ENCODE data around the gene MAGEA8. TPM values are rescaled to one million over a fixed set of nuclear protein-coding genes. Genes with fewer than 3 reads are reported as not detected.
"Not testable (repeated sequence)": the region's sequence is repeated elsewhere in the genome, so short reads cannot be mapped to it uniquely, and the experiment has no call there.

MAGEA8 gene
- polyA plus RNA-seq, 4 donors: 0.13 to 0.47 (median 0.30) TPM

- DNase-seq (ENCODE audit: low read depth in 4 of 4, low spot score in 2 of 4): no peak
These were observed 23.1 kb downstream of the MAGEA8 start for GRCh38 chrX:149903889-149904748.

- DNase-seq (ENCODE audit: low read depth in 4 of 4, low spot score in 2 of 4): no peak
These were observed 27.3 kb downstream of the MAGEA8 start for GRCh38 chrX:149908308-149908707.

- no peak for DNase-seq (ENCODE audit: low read depth in 4 of 4, low spot score in 2 of 4)
These were observed 27.7 kb downstream of the MAGEA8 start for GRCh38 chrX:149908727-149909126.

DNA sequence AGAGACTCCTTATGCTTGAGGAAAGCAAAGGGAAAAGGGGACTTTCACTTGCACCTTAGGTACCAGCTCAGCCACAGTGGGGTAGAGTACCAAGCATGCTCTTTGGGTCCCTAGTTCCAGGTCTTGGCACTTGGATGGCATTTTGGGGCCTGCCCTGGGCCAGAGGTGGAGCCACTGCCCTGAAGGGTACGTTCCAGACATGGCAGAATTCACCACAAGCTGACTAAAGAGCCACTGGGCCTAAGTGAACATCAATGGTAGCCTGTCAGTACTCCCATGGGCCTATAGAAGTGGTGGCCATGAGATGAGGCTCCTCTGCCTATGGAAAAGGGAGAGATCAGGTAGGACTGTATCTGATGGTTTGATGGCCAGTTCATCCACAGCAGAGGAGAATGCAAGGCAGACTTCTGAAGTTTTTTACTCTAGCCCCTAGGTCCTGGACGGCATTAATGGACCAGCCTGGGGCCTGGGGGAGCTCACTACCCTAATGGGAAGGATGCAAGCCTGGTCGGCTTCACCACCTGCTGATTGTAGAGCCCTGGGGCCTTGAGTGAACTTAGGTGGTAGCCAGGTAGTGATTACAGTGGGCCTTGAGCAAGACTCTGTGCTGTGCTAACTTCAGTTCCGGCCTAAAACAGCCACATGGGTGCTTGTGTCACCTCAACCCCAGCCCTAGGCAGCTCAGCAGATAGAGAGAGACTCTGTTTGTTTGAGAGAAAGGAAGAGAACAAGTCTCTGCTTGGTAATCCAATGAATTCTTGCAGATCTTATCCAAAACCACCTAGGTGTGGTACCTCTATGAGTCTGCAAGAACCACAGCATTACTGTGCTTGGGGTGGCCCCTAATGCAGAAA, 28.6 kb downstream of the MAGEA8 start:
- no peak for DNase-seq (ENCODE audit: low read depth in 4 of 4, low spot score in 2 of 4)

- no peak for DNase-seq (ENCODE audit: low read depth in 4 of 4, low spot score in 2 of 4)
These were observed 29.3 kb downstream of the MAGEA8 start for GRCh38 chrX:149910178-149910695.

- no peak for DNase-seq (ENCODE audit: low read depth in 4 of 4, low spot score in 2 of 4)
These were observed 35.9 kb downstream of the MAGEA8 start for GRCh38 chrX:149916745-149917392.

- not testable (repeated sequence) for DNase-seq (ENCODE audit: low read depth in 4 of 4, low spot score in 2 of 4)
These were observed 42.9 kb downstream of the MAGEA8 start for GRCh38 chrX:149923836-149924235.

DNA sequence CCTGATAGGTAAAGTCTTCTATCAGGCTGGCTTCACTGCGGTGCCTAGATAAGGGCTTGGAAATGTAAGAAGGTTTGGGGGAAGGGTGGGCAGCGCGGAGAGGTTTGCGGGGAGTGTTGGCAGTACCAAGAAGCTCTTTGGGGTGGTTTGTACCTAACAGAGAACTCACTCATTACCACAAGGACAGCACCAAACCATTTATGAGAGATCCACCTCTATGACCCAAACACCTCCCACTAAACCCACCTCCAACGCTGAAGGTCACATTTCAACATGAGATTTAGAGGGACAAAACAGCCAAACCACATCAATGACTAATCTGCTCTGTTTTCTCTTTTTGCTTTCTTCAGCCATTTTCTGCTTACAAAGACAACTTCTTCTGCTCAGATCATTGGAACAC, 43.5 kb downstream of the MAGEA8 start:
- not testable (repeated sequence) for DNase-seq (ENCODE audit: low read depth in 4 of 4, low spot score in 2 of 4)

- not testable (repeated sequence) for DNase-seq (ENCODE audit: low read depth in 4 of 4, low spot score in 2 of 4)
These were observed 46.4 kb downstream of the MAGEA8 start for GRCh38 chrX:149927245-149927963.

GRCh38 chrX:149927964-149928258, 46.9 kb downstream of the MAGEA8 start:
- DNase-seq (ENCODE audit: low read depth in 4 of 4, low spot score in 2 of 4): not testable (repeated sequence)

DNA sequence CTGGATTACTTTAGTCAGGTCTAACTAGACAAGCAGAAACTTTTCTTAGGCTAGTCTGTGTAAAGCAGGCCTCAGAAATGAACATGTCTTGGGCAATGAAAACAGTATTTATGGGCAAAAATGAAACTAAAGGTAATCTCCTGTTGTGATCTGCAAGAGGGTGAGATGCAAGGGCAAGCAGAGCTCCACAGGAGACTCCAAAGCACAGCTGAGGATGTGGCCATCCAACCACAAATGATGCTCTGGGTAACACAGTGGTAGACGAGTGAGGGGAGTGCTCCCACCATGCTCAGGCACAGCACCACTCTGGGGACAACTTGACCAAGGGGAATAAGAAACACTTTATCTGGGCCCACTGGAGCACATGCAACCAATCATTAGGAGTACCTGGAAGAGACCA, 47.7 kb downstream of the MAGEA8 start:
- DNase-seq (ENCODE audit: low read depth in 4 of 4, low spot score in 2 of 4): not testable (repeated sequence)

DNA sequence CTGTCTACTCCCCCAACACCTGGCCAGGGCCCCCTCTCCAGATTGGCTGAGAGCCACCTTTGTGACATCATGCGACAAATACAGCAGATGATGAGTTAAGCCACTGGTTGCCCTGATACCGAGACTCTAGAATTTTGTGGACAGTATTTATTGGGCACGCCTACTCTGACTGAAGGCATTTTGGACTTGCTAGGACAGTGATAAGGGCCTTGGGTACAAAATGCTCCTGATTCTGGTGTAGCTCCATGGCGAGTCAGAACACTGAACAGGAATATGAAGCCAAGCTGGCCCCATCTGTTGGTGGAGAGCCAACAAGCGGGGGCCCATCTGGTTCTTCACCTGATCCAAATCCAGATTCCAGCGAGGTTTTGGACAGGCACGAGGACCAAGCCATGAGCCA, 48.4 kb downstream of the MAGEA8 start, which contains the start of gene HSFX4:
HSFX4 (plus strand) TSS at position 174 of the 400 bp plus-strand sequence; CDS start at position 246, 72 bp downstream.
- not testable (repeated sequence) for DNase-seq (ENCODE audit: low read depth in 4 of 4, low spot score in 2 of 4)

DNA sequence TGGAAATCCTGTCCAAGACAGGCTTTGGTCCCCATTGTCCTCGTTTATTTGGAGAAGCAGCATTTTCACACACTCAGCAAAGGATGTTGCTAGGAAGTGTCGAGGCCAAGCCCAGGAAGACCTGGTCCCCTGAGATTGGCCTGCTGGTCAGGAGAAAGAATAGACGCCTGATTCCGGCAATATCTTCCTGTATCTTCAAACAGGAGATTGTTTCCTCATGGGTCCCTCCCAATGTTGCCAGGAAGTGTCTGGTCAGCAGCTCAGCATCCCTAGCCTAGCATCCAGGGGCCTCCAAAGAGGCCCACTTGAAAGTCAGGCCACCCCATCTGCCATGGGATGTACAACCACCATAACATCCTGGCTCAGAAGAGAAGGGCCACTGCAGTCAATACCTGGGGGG, 50.4 kb downstream of the MAGEA8 start:
- DNase-seq (ENCODE audit: low read depth in 4 of 4, low spot score in 2 of 4): not testable (repeated sequence)

DNA sequence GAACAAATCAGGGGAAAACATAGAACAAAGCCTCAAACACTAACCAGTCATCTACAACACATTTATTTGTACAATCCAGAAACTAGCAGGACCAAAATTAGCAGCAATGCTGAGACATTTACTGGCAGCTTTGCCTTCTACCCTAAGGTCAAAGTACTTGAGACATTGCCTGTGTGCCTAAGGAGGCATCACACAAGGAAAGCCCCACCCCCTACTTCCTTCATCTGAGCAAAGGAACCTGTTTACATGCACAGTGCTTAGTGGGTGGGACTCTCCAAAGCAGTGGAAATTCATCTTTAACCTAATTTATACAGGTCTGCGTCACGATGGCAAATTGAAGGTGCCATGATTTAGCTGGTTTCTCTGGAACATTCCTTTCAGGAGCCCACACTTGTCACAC, 51.2 kb downstream of the MAGEA8 start:
- DNase-seq (ENCODE audit: low read depth in 4 of 4, low spot score in 2 of 4): not testable (repeated sequence)

DNA sequence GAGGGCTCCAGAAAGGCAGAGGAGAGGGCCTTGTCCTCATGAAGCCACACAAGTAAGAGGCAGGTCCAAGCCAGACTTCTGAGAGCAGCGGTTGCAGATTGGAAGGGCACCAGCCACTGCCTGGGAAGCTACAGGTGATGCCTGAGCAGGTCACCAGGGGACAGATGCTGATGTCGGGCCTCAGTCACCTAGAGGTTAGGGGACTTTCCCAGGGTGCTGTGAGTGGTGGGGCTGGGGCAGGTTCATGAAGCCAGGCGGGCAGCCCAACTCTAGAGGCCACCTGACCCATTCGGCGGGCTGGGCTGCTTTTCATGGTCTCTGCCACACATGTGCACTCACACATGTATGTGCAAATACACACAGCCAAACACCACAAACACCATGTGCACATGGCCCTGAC, 52.0 kb downstream of the MAGEA8 start:
- DNase-seq (ENCODE audit: low read depth in 4 of 4, low spot score in 2 of 4): not testable (repeated sequence)

GRCh38 chrX:149933547-149933946, 52.6 kb downstream of the MAGEA8 start:
- not testable (repeated sequence) for DNase-seq (ENCODE audit: low read depth in 4 of 4, low spot score in 2 of 4)

Data from left renal cortex interstitium (tissue), 4 donors.